Measurements from ENCODE around the gene MOB2.
A peak's percentile ranks its signal among the peaks of the same experiment; 100 is the strongest.
"Not testable (repeated sequence)": the region's sequence is repeated elsewhere in the genome, so short reads cannot be mapped to it uniquely, and the experiment has no call there.

The MOB2 gene

DNA sequence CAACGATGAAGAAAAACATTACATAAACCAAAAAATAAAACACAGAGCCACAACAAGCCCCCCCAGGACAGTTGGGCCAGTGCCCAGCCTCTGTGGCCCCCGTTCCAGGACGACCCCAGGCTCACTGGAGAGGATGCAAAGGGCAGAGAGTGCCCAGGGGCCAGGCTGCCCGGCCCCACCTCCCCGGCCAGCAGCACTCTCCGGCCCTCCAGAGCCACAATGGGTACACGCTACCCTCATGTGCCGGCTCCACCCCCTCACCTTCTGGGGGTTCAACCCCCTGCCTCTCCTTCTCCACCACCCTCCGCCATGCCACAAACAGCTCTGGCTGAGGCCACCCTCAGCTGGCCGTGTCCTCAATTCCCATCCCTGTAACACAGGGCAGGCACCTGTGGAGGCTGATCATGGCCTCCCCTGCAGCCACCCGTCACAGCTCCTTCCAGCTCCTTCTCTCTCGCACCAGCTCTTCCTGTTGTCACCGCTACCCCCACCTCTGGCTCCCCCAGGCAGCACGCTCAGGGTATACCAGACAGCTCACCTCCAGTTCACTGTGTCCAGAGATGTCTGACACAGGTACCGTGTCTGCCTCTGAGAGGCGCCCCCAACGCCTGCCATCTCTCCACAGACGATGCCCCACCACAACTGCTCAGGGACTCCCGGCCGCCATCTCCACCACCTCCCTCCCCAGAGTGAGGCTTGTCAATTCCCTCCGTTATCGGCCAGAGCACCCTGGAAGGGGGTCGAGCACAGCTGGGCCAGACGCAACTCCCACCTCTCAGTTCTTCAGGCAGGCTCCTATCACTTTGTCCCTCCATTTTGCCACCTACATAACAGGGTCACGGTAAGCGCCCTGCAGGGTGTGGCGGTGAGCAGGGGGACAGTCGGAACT, 30.8 kb upstream of the MOB2 start:
- no peak for DNase-seq

DNA sequence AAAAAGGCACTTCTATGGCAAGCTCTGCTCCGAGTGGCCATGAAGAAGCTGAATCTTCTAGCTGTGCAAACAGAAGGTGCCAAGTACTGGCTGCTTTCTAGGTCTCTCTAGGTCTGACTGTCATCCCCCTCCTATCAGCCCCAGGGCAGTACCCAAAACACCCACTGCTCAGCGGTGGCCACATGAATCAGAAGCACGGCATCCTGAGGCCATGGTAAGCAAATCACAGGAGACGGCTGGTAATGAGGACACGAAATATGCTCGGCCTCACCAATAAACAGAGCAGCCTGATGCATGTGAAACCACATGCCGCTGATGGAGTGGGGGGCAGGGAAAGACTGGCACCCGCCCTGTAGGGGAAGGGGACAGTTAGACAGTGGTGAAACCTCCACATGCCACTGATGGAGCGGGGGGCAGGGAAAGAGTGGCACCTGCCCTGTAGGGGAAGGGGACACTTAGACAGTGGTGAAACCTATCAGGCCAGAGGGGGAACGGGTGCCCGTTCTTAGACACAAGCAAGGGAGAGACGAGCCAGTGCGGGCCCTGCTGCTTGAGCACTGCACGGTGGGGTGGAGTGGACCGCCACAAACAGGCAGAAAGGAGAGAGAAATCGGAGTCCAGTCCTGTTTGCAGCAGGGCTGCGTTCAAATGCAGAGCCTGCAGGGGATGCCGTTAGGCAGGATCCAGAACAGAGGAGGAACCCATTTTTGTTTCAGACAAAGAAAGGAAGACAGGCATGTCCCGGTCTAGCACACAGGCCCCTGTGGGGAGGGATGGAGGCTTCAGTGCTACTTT, 29.9 kb upstream of the MOB2 start:
- no peak for DNase-seq

DNA sequence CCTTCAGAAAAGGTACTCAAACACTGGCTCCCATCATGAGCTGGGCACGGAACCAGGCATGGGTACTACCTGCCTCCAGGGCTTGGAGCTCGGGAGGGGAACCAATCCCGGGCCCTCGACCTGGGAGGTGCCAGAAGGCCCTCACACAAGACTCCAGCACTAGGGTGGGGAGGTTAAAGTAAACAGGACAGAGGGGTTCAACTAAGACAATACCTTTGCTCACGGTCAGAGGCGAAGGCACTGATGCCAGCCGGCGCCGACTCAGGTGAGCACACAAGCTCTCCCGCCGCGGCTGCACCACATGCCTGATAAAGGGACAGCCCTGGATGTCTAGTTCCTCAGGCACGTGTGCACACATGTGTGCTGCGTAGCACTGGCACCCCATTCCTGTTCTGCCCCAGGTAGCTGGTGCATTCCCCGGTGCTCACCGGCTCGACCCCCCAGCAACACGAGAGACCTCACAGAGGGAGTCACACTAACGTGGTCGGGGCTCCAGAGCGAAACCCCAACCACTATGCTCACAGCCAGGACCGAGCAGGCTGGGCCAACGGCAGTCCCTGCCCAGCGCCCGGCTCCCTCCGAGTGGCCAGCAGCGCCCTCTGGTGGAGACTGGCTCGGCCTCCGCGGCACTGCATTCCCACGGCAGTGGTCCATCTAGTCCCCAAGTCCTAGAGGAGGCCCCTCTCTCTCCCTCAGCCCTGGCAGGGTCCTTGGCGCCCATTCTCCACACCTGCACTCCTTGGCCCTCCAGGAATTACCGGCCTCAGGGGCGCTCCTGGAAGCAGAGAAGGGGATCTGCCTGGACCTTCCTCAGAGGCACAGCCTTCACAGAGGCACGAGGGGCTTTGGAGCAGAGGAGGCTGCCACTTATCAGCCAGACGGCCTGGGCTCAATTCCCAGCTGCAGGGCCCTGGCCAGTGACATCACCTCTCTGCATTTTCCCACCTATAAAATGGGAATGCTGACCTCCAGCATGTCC, 28.8 kb upstream of the MOB2 start:
- peak; percentile 60 for DNase-seq

DNA sequence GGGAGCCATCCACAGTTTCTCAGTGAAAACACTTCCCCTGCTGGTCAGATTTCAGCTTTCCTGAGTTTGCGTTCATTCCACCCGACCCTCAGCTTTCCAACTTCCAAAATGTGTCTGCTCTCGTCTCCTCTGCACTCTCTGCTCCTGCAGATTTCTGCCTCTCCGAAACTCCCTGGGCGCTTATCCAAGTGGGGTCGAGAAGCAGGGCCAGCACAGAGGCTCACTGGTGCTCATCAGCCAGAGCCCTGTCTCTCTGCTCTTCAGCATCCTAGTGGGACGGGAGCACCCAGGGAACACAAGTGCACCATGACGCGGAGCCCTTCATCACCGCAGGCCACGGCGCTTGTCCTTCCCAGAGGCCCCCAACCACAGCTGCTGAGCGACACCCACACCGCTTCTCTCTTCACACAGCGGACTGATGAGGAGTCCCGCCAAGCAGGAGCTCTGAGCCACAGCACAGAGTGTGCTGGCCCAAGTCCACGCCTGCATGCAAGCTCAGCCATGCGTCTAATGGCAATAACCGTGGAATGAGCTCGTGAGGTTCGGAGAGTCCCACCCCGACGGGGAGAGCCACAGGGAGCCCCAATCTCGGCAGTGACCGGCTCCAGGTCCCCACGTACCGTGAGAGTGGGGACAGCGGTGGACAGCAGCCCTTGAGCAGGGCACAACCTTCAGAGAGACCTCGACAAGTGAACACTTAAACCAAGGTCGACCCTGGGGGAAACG, 27.9 kb upstream of the MOB2 start:
- no peak for DNase-seq

DNA sequence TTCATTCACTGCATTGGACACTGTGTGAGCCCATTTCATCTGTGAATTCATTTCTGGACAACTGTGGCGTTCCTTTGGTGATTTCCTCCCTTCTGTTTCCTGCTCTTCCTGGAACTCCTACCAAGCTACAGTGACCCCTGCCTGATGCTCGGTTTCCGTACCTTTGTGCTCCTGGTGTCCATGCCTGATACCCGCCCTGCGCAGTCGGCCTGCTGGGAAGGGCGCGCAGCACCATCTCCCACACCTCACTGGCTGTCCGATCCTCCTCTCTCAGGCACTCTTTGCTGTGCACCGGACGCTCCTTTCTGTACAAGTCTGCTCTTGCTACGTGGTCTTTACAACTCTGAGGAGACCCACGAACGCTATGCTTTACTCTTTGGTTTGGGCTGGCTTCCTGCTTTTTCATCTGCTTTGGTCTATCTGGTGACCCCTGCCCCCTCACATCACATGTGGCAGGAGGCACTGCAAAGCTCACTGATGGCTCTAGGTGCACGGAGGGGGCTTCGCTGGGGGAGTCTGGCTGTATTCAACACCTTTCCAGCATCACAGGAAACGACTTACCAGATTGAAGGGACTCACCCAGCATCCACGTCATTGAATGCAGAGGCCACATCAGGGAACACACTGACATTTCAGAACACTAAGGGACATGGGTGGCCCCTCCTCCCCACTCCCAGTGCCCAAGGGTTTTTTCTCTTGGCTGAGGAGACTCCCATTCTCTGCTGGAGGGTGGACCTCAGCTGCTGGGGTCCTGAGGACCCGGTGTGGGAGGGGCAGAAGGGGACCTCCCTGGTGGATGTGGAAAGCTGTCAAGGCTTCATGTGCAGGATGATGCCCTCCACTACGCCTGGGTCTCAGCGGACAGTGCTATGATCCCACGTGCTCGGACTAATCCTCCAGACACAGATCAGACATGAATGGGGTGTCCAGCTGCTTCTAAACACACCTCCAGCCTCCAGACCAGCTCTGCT, 27.0 kb upstream of the MOB2 start:
- DNase-seq: no peak

DNA sequence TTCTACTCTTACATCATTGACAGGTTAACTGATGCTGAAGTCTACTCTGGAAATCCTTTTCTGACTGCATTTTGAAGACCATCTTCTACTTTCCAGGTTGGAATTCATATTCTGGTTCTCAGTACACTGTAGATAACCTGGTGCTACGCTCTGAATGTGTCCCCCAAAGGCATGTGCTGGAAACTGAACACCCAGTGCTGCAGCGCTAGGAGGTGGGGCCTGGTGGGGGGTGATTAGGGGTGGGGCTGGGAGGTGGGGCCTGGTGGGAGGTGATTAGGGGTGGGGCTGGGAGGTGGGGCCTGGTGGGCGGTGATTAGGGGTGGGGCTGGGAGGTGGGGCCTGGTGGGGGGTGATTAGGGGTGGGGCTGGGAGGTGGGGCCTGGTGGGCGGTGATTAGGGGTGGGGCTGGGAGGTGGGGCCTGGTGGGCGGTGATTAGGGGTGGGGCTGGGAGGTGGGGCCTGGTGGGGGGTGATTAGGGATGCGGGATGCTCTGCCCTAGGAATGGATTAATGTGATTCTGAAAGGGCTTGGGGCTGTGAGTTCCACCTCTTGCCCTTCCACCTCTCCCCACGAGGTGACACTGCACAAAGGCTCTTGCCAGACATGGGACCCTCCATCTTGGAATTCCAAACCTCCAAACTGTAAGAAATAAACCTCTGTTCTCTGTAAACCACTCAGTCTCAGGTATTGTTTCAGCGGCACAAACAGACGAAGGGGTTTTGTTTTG, 26.1 kb upstream of the MOB2 start:
- not testable (repeated sequence) for DNase-seq

DNA sequence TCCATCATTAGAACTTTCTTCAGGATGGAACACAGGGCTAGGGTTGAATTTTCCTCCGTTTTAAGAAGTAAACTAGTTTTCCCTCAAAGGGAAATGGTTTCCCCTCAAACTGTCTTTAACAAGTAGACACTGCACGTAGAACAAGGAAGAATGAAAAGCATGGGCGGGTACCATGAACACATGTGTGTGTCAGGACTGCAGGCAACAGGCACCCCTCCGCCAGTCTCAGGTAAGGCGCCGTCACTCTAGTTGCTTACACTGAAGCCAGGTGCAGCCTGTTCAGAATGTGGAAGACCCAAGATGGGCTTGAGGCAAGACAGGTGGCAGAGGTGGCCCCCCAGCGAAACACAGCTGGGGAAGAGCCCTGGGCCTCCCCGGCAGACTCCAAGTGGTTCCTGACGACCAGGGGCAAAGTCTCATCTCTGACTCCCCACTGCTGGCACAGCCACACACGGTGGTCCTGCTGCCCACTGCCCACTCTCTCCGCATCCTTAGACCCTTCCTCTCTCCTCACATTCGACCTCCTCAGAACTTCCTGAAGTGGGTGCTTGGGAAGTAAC, 25.4 kb upstream of the MOB2 start:
- no peak for DNase-seq

DNA sequence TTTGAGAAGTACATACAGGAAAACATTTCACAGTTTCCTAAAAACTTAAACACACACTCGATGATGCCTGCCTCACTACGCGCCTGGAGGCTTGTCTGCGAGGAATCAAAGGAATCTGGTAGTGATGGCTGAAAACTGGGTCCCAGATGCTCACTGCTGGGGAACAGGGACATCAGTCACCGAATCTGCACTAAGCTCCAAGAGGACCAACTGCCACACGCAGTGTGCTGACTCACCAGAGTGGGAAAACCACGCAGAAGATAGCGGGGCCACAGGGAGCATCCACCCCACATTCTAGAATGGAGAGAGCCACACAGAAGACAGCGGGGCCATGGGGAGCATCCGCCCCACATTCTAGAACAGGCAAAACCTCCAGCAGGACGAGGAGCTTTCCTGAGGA, 24.3 kb upstream of the MOB2 start:
- DNase-seq: no peak

DNA sequence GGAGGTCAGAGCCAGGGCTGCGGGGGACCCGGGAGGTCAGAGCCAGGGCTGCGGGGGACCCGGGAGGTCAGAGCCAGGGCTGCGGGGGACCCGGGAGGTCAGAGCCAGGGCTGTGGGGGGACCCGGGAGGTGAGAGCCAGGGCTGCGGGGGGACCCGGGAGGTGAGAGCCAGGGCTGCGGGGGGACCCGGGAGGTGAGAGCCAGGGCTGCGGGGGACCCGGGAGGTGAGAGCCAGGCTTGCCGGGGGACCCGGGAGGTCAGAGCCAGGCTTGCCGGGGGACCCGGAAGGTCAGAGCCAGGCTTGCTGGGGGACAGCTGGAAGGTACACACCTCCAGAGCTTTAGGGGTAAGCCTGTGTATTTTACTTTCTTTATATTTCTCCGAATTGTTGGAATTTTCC, 23.8 kb upstream of the MOB2 start:
- not testable (repeated sequence) for DNase-seq

DNA sequence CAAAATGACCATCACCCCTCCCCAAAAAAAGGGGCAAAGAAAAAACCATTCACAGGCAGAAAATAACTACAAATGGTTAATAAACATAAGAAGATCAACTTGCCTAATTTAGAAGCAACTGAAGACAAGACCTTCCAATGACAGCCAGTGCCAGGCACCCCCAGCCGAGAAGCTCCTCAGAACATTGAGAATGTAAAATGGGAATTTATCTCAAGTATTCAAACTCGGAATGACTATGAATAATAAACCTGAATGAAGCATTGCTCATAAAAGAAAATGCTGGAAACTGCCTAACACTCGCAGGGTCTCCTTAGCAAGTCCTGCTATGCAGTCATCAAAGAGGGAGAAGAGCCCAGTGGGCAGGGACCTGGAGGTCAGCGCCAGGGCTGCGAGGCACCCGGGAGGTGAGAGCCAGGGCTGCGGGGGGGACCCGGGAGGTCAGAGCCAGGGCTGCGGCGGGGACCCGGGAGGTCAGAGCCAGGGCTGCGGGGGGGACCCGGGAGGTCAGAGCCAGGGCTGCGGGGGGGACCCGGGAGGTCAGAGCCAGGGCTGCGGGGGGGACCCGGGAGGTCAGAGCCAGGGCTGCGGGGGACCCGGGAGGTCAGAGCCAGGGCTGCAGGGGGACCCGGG, 23.2 kb upstream of the MOB2 start:
- DNase-seq: no peak

DNA sequence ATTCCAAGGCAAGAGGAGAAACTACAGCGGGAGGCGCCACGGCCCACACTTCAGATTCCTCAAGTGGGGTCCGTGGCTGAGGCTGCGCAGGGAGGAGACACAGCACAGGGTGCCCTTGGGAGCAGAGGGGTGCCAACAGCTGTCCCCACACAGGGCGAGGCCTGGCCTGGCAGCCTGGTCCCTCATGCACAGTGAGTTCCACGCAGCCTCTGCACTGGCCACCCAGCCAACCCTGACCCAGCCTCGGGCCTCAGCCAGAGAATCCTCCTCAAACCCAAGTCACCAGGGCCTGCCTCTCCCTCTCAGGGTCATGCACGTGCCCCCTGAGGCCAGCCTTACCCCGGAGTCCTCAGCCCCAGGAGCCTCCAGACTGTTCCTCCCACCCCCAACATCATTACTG, 22.4 kb upstream of the MOB2 start:
- DNase-seq: no peak

DNA sequence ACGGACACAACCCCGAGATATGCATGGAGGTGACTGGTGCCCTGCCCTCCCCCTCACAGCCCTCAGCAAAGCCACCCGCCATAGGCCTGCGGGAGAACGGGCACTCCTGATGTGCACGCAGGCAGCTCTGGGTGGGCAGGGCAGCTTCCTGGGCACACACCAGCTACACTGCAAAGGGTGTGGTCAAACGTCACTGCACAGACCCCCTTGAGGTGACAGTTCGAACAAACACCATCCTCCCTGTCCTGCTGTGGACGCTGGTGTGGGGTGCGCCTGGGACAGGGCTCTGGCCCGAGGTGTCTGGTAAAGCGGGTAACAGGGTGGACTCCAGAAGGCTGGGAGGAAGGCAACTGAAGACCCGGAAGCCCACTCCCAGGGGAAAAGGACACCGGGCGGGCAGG, 21.9 kb upstream of the MOB2 start:
- no peak for DNase-seq

DNA sequence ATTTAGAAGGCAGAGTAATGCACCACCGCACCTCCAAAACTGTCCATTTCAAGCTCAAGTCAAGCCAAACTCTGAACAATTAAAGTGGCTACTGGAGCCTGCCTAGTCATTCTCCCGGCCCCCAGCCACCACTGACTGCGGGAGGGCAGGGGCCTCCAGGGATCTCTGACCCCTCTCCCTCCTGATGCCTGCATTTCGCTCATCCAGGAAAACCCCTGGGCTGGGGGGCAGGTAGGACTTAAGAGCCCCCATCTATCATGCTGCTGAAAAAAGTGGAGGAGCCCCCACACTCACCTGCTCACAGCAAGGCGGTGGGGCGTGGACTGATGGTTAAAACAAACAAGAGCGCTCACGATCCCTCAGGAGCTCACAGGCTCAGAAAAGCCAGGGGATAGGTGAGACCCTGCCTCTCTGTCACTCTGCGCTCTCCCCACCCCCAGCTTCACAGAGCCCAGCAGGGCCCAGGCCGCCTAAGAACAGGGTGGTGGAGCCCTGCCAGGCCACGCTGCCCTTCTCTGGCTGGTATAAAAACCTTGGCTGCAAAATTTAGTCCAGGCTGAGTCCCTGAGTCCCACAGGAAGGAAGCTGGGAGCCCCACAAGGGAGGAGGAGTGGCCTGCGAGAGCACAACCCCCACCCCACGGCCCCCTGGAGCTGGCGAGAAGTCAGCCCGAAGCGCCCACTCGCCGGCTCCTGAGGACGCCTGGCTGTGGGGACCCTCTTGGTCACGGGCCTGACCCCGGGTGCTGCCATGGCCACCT, 21.0 kb upstream of the MOB2 start:
- no peak for DNase-seq

DNA sequence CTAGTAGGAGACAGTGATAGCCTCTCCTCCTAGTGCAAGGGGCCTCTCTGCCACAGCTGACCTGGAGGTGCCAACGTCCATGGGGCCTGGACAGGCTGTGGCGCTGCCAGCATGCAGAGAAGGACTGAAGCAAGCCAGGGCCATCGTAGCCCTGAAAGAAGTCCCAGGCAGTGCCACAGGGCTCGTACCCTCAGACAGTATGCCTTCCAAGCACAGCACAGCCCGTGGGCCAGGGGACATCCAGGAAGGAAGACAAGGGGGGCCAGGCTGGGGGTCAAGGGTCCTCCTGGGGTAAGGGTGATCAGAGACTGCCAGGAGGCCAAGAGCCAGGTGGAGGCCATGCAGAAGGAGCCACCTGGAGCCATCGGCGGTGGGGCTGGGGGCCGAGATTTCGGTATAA, 20.4 kb upstream of the MOB2 start:
- DNase-seq: no peak

DNA sequence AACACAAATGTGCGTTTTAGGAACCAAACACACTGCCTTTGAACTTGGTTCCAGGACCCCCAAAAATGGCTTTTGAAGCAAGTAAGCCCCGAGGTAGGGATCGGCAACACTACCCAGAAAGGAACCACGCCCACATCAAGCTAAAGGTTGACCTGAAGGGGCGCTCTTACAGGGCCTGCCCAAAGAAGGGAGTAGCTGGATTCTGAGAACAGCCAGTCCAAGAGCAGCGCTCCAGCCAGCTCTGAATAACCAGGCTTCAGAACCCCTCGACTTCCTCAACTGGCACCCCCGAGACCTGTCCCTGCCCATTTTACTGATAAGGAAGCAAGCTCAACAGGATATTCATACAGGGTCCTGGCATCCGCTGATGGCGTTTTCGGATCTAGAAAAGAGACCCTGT, 18.9 kb upstream of the MOB2 start:
- DNase-seq: no peak

DNA sequence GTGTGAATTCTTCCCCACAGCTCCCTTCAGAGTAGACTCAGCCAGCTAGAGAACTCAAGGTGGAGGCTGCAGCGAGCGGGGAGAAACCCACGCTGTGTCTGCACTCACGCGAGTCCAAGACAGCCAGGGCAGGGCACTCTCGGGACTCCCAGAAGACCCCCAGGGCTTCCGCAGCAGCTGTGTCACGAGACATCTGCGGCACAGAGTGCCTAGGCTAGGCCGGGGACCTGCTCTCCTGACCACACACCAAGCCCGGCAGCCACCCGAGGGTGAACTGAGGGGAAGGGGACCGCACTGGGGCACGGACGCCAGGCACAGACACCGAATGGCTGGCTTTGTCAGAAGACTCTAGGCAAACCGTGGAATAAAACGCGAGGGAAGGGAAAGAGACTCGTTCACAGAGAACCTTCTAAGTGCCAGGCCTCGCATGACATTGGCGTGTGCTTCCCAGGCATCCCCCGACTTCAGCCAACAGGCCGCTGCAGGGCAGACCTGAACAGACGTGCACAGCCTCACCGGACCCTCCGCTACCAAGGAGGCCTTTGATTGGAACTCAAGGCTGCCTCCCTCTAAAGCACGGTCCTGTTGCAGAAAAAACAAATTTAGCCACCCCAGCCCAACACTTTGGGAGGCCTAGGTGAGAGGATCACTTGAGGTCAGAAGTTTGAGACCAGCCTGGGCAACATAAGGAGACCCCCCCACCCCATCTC, 18.2 kb upstream of the MOB2 start:
- no peak for DNase-seq

DNA sequence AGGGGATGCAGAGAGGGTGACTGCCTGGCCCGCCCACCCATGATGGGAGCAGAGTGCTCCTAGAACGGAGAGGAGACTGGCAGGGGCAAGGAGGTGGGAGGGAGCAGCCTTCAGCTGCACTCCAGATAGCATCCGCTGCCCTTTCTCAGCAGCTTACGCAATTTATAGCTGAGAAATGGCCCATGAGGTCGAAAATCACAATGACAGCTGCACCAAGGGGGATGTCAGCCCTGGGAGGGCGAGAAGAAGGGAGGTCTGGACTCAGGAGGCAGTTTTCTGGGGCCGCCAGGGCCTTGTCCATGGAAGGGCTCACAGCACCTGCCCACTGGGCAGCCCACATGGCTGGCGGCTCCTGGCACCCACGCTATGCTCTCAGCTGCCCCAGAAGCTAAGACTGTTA, 17.6 kb upstream of the MOB2 start:
- DNase-seq: no peak

DNA sequence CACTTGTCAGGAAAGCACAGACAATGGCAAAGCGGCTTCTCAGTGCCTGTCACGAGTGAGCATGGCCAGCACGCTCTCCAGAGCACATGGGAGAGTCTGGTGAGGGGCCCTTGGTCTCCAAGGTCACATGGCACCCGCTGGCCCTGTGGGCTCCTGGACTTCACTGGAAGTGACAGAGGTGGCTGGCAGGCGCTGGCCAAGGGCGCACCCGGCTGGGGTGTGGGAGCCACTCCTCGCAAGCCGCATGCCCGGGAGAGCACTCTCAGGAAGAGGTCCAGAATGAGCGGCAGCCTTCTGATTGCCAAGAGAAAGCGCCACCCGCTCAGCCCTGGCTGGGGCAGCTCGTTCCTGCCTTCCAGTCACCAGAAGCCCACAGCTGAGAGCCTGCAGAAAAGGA, 17.1 kb upstream of the MOB2 start:
- DNase-seq: no peak
